DND-41 (cell line): ENCODE measurements around the gene ZIC4.

Experiments used
- ATAC-seq: fragments of 200-7000 bp; cut with Tn5 transposase; 3 replicates; pipeline ENCODE4 v1.9.1; 2021; ENCODE audit warnings: low read depth; ENCODE audit not compliant: insufficient read depth
- DNase-seq: peaks from one replicate; pipeline ENCODE4 v3.0.0-alpha.2; 2020
- H2AFZ ChIP-seq: 2 replicates; pipeline ENCODE4 v1.6.0; 2012; ENCODE audit warnings: low read depth, low read length
- H3K27ac ChIP-seq: 2 replicates; pipeline ENCODE4 v1.5.1; 2012; ENCODE audit warnings: low read length, inconsistent platforms
- H3K27me3 ChIP-seq: fragments of 200-600 bp; sonication (generic); 2 replicates; pipeline ENCODE4 v1.6.0; 2012; ENCODE audit warnings: low read length, mild to moderate bottlenecking, inconsistent platforms; ENCODE audit not compliant: insufficient read depth, poor library complexity
- H3K36me3 ChIP-seq: 2 replicates; pipeline ENCODE4 v1.5.1; 2012; ENCODE audit warnings: low read length, inconsistent platforms; ENCODE audit not compliant: insufficient read depth
- H3K4me1 ChIP-seq: 2 replicates; pipeline ENCODE4 v1.5.1; 2012; ENCODE audit warnings: mild to moderate bottlenecking, low read length; ENCODE audit not compliant: insufficient read depth
- H3K4me2 ChIP-seq: 2 replicates; pipeline ENCODE4 v1.6.0; 2012; ENCODE audit warnings: mild to moderate bottlenecking, moderate library complexity, low read length, inconsistent platforms; ENCODE audit not compliant: insufficient read depth
- H3K4me3 ChIP-seq, 2 experiments: fragments of 200-600 bp in 1 of 2; shearing (Covaris generic) in 1 of 2; 2 replicates each; pipeline ENCODE4 v1.5.1; 2012 to 2016; ENCODE audit warnings: inconsistent platforms in 2 of 2, low read length in 2 of 2, mild to moderate bottlenecking in 2 of 2, low read depth in 1 of 2, moderate library complexity in 1 of 2
- H3K79me2 ChIP-seq: 2 replicates; pipeline ENCODE4 v1.6.0; 2012; ENCODE audit warnings: low read length, inconsistent platforms; ENCODE audit not compliant: insufficient read depth
- H3K9ac ChIP-seq: 2 replicates; pipeline ENCODE4 v1.6.0; 2012; ENCODE audit warnings: low read depth, mild to moderate bottlenecking, inconsistent platforms, low read length, moderate library complexity
- H3K9me3 ChIP-seq: 2 replicates; pipeline ENCODE4 v1.5.1; 2012; ENCODE audit warnings: low read length, moderate library complexity, mild to moderate bottlenecking, inconsistent platforms; ENCODE audit not compliant: insufficient read depth, severe bottlenecking
- H4K20me1 ChIP-seq: 2 replicates; pipeline ENCODE4 v1.6.0; 2012; ENCODE audit warnings: low read length; ENCODE audit not compliant: insufficient read depth
- CTCF ChIP-seq: IDR thresholded peaks from 2 replicates; pipeline ENCODE4 v1.5.1; 2012; ENCODE audit warnings: borderline replicate concordance, low read length, moderate library complexity, mild to moderate bottlenecking; ENCODE audit not compliant: poor library complexity, severe bottlenecking; ENCODE audit errors: extremely low read depth
- EZH2 ChIP-seq: IDR thresholded peaks from 3 replicates; pipeline ENCODE4 v1.6.1; 2012; ENCODE audit warnings: borderline replicate concordance, low read depth, mild to moderate bottlenecking, moderate library complexity, low read length, inconsistent platforms; ENCODE audit not compliant: severe bottlenecking

Gene ZIC4

GRCh38 chr3:147408188-147409100 lies 2.1 kb upstream of the ZIC4 start:
- Histone ChIP-seq H3K4me2 (no peak overlapping the region), H4K20me1 (no peaks in the 10 kb centered on the region), H3K4me3 (no peak overlapping the region), H3K36me3 (no peaks in the 10 kb centered on the region), H3K9me3 (peaks cover 10% of the 10 kb centered on the region), H3K27me3 (no peaks in the 10 kb centered on the region), H3K4me1 (no peaks in the 10 kb centered on the region), H2AFZ (no peak overlapping the region), H3K9ac (no peak overlapping the region), H3K27ac (no peak overlapping the region), H3K79me2 (no peaks in the 10 kb centered on the region)
- DNase-seq: no peak
- no peak for ATAC-seq
- TF ChIP-seq EZH2 (no peak), CTCF (no peak)

GRCh38 chr3:147407498-147408187 lies 1.3 kb upstream of the ZIC4 start:
- no peaks in the 10 kb centered on the region for H3K27me3 ChIP-seq
- no peak for DNase-seq

GRCh38 chr3:147407114-147407497 lies 763 bp upstream of the ZIC4 start:
- no peaks in the 10 kb centered on the region for H3K27me3 ChIP-seq
- no peak overlapping the region for H3K27ac ChIP-seq
- no peaks in the 10 kb centered on the region for H3K36me3 ChIP-seq
- no peak overlapping the region for H2AFZ ChIP-seq
- TF ChIP-seq CTCF (no peak), EZH2 (no peak)
- no peak for ATAC-seq
- no peak for DNase-seq
- peaks cover 10% of the 10 kb centered on the region for H3K9me3 ChIP-seq
- no peak overlapping the region for H3K9ac ChIP-seq
- no peaks in the 10 kb centered on the region for H4K20me1 ChIP-seq
- no peaks in the 10 kb centered on the region for H3K4me1 ChIP-seq
- no peak overlapping the region for H3K4me2 ChIP-seq
- no peaks in the 10 kb centered on the region for H3K79me2 ChIP-seq
- H3K4me3 ChIP-seq: no peak overlapping the region

More at GRCh38 chr3:147407498-147408187, 1.3 kb upstream of the ZIC4 start:
- no peak overlapping the region for H3K4me3 ChIP-seq
- TF ChIP-seq EZH2: no peak
- TF ChIP-seq CTCF: no peak
- ATAC-seq: no peak
- no peak overlapping the region for H3K27ac ChIP-seq
- no peak overlapping the region for H2AFZ ChIP-seq
- no peaks in the 10 kb centered on the region for H3K79me2 ChIP-seq
- H3K9ac ChIP-seq: no peak overlapping the region
- H4K20me1 ChIP-seq: no peaks in the 10 kb centered on the region
- no peak overlapping the region for H3K4me2 ChIP-seq
- peaks cover 10% of the 10 kb centered on the region for H3K9me3 ChIP-seq
- no peaks in the 10 kb centered on the region for H3K4me1 ChIP-seq
- no peaks in the 10 kb centered on the region for H3K36me3 ChIP-seq
